OCI-LY1 (cell line): ENCODE measurements around the gene SNX7.
A peak's percentile ranks its signal among the peaks of the same experiment; 100 is the strongest.

Source experiments
- H2AFZ ChIP-seq: fragments of 200-600 bp; sonication (generic), shearing (Covaris generic); 2 replicates; pipeline ENCODE4 v1.6.0; 2014; ENCODE audit warnings: antibody characterized with exemption, mild to moderate bottlenecking, low read length
- H3F3A ChIP-seq: fragments of 200-600 bp; sonication (generic), shearing (Covaris generic); 2 replicates; pipeline ENCODE4 v1.6.0; 2014; ENCODE audit warnings: mild to moderate bottlenecking, antibody characterized with exemption, low read length, moderate library complexity; ENCODE audit not compliant: insufficient read depth
- H3K27ac ChIP-seq: fragments of 200-600 bp; sonication (generic); 2 replicates; pipeline ENCODE4 v1.5.1; 2014; ENCODE audit warnings: low read length, mixed run types, mild to moderate bottlenecking, low read depth; ENCODE audit not compliant: poor library complexity, severe bottlenecking
- H3K27me3 ChIP-seq: fragments of 200-600 bp; sonication (generic); 2 replicates; pipeline ENCODE4 v1.6.0; 2014; ENCODE audit warnings: antibody characterized with exemption, mild to moderate bottlenecking, low read length, moderate library complexity; ENCODE audit not compliant: insufficient read depth
- H3K36me3 ChIP-seq: fragments of 200-600 bp; sonication (generic); 2 replicates; pipeline ENCODE4 v1.6.1; 2014; ENCODE audit warnings: mild to moderate bottlenecking, antibody characterized with exemption, low read length, moderate library complexity, mixed read lengths; ENCODE audit not compliant: insufficient read depth
- H3K4me1 ChIP-seq: fragments of 200-600 bp; sonication (generic); 2 replicates; pipeline ENCODE4 v1.5.1; 2014; ENCODE audit warnings: mild to moderate bottlenecking, low read length, moderate library complexity; ENCODE audit not compliant: insufficient read depth, severe bottlenecking
- H3K4me2 ChIP-seq: fragments of 200-600 bp; sonication (generic), shearing (Covaris generic); 2 replicates; pipeline ENCODE4 v1.6.1; 2014; ENCODE audit warnings: low read length
- H3K4me3 ChIP-seq: fragments of 200-600 bp; sonication (generic); 2 replicates; pipeline ENCODE4 v1.5.1; 2014; ENCODE audit warnings: low read length, low read depth, mild to moderate bottlenecking, mixed read lengths; ENCODE audit not compliant: poor library complexity, severe bottlenecking
- H3K79me2 ChIP-seq: fragments of 200-600 bp; shearing (Covaris generic); 2 replicates; pipeline ENCODE4 v1.6.1; 2016; ENCODE audit warnings: mixed run types, low read length, mixed read lengths; ENCODE audit not compliant: insufficient read depth
- H3K9ac ChIP-seq: fragments of 200-600 bp; sonication (generic), shearing (Covaris generic); 2 replicates; pipeline ENCODE4 v1.6.1; 2014; ENCODE audit warnings: mild to moderate bottlenecking, low read length, mixed read lengths
- H3K9me2 ChIP-seq: fragments of 200-600 bp; sonication (generic), shearing (Covaris generic); 2 replicates; pipeline ENCODE4 v1.6.1; 2014; ENCODE audit warnings: low read depth, mild to moderate bottlenecking, low read length, mixed read lengths
- H3K9me3 ChIP-seq: fragments of 200-600 bp; shearing (Covaris generic); 2 replicates; pipeline ENCODE4 v1.6.1; 2014; ENCODE audit warnings: low read length, mixed read lengths
- H4K20me1 ChIP-seq: fragments of 200-600 bp; sonication (generic), shearing (Covaris generic); 2 replicates; pipeline ENCODE4 v1.6.0; 2016; ENCODE audit warnings: mild to moderate bottlenecking, low read length; ENCODE audit not compliant: insufficient read depth
- CTCF ChIP-seq: fragments of 200-600 bp; sonication (generic), shearing (Covaris generic); IDR thresholded peaks from 2 replicates; pipeline ENCODE4 v1.5.1; 2017; ENCODE audit warnings: mild to moderate bottlenecking, antibody characterized with exemption, low read length, moderate library complexity, mixed read lengths
- EZH2 ChIP-seq: fragments of 200-600 bp; sonication (generic), shearing (Covaris generic); IDR thresholded peaks from 2 replicates; pipeline ENCODE4 v1.8.0; 2017; ENCODE audit warnings: borderline replicate concordance, mixed run types, mild to moderate bottlenecking, antibody characterized with exemption, low read length, moderate library complexity, mixed read lengths

The SNX7 gene

DNA sequence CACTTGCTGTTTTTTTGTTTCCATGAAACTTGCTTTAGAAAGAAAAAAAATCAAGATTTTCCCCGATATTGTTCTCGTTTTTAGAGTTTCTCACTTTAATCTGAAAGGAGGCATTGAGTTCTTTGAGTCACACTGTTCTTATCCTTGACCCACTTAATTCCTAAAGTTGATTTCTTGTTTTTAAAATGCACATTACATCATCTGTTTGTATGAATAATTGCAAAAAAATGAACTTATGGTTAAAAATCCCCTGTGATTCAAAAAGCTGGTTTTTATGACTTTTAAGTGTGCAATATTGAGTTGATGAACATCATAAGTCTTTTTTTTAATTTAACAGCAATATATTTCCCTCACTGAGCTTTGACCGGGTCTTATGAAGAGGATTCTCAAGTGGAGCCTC lies 131.6 kb downstream of the SNX7 start:
- Histone ChIP-seq H2AFZ (no peak overlapping the region), H3K9me3 (no peaks in the 10 kb centered on the region), H3K9me2 (no peaks in the 10 kb centered on the region), H3F3A (no peaks in the 10 kb centered on the region), H3K36me3 (no peaks in the 10 kb centered on the region), H3K27ac (no peak overlapping the region), H3K27me3 (no peaks in the 10 kb centered on the region), H3K79me2 (no peaks in the 10 kb centered on the region), H3K4me3 (no peak overlapping the region), H3K9ac (no peak overlapping the region), H4K20me1 (no peaks in the 10 kb centered on the region), H3K4me1 (no peaks in the 10 kb centered on the region), H3K4me2 (no peak overlapping the region)
- TF ChIP-seq EZH2 (no peak), CTCF (no peak)

DNA sequence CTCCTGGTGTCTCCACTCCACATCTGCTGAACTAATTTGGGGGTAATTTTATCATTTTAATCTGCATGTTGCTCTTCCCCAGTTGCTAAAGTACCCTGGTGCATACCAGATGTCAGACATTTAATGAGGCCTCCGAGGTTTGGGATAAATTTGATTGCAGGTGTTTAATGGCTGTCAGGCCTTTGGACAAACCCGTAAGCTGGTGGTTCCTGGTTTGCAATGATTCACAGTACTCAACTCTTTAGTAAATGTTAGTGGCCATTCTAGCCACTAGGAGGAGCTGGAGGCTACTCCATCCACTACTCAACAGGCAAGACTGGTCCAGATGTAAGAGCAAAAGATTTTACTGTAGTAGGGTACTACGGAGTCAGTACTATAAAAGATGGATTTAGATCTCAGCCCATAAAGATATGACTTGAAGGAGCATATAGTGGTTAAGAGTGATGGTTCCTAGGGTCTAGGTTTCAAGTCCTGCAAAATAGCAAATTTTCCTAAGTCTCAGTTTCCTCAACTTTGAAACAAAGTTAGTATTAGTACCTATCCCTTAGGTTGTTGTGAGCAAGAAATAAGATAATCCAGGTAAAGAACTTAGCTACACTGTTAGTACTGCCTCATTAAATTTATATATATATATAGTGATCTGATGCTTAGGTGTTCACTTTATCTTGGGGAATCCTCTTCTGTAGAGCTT lies 132.8 kb downstream of the SNX7 start:
- Histone ChIP-seq H3K27me3 (no peaks in the 10 kb centered on the region), H3K9ac (no peak overlapping the region), H2AFZ (no peak overlapping the region), H3K4me3 (no peak overlapping the region), H3K27ac (no peak overlapping the region), H3K36me3 (no peaks in the 10 kb centered on the region), H3F3A (no peaks in the 10 kb centered on the region), H3K4me2 (no peak overlapping the region), H3K9me3 (no peaks in the 10 kb centered on the region), H3K9me2 (no peaks in the 10 kb centered on the region), H3K4me1 (no peaks in the 10 kb centered on the region), H4K20me1 (no peaks in the 10 kb centered on the region), H3K79me2 (no peaks in the 10 kb centered on the region)
- TF ChIP-seq CTCF (peak; percentile 83), EZH2 (no peak)

GRCh38 chr1:98796049-98796448 lies 134.5 kb downstream of the SNX7 start:
- Histone ChIP-seq H3K27ac (no peak overlapping the region), H3K36me3 (no peaks in the 10 kb centered on the region), H2AFZ (no peak overlapping the region; the same call in 1 of the 2 replicates), H4K20me1 (no peaks in the 10 kb centered on the region), H3K4me1 (no peaks in the 10 kb centered on the region), H3K79me2 (no peaks in the 10 kb centered on the region), H3K4me3 (no peak overlapping the region), H3K9me2 (no peaks in the 10 kb centered on the region), H3K9ac (no peak overlapping the region), H3K27me3 (no peaks in the 10 kb centered on the region), H3K9me3 (no peaks in the 10 kb centered on the region), H3K4me2 (no peak overlapping the region), H3F3A (no peaks in the 10 kb centered on the region)
- TF ChIP-seq CTCF (no peak), EZH2 (no peak)
